Measurements from ENCODE around the gene RAP1GAP2. TPM values are rescaled to one million over a fixed set of nuclear protein-coding genes. Genes with fewer than 3 reads are reported as not detected.
A peak's percentile ranks its signal among the peaks of the same experiment; 100 is the strongest.

The RAP1GAP2 gene
- total and polyA plus RNA-seq, 10 donors: 1.2 to 32.7 (median 14.1) TPM

DNA sequence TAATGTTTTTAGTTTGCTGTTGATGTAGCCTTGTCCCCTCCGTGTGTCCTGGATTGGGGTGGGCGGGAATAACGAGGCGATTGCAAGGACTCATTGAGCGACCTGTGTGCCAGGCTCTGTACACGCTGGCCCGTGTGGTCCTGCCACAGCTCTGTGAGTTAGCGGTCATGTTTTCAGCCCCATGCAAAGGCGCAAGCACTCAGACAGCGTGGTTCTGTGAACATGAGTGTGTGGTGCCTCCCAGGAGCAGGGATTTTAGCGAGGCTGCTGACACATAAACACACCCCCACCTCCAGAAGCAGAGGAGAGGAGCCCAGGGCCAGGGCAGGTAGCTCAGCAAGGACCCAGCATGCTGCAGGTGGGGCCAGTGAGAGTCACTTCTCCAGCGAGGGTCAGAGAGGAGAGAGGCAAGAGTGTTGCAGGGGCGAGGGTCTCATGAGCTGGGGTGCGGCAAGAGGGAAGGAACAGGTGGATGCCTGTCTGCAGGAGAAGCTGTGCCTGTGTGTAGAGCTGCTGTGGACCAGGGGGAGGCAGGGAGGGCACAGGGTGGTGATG lies 151.8 kb downstream of the RAP1GAP2 start:
- DNase-seq: peak; percentile 32
- Histone ChIP-seq H3K36me3 (no peaks in the 10 kb centered on the region), H3K9me3 (no peaks in the 10 kb centered on the region), H3K27me3 (replicated peaks in 1 of 7) (peaks cover 0 to 5% (median 0%) of the 10 kb centered on the region in 7 donors), H3K4me3 (no peak overlapping the region), H3K4me1 (peaks cover 0 to 22% (median 6%) of the 10 kb centered on the region in 6 donors), H3K27ac (no peak overlapping the region)
- TF ChIP-seq POLR2A (IDR thresholded peaks at IDR 0.05) (no peak), POLR2AphosphoS5 (IDR thresholded peaks at IDR 0.05) (no peak)
- TF ChIP-seq, protein P1, sequence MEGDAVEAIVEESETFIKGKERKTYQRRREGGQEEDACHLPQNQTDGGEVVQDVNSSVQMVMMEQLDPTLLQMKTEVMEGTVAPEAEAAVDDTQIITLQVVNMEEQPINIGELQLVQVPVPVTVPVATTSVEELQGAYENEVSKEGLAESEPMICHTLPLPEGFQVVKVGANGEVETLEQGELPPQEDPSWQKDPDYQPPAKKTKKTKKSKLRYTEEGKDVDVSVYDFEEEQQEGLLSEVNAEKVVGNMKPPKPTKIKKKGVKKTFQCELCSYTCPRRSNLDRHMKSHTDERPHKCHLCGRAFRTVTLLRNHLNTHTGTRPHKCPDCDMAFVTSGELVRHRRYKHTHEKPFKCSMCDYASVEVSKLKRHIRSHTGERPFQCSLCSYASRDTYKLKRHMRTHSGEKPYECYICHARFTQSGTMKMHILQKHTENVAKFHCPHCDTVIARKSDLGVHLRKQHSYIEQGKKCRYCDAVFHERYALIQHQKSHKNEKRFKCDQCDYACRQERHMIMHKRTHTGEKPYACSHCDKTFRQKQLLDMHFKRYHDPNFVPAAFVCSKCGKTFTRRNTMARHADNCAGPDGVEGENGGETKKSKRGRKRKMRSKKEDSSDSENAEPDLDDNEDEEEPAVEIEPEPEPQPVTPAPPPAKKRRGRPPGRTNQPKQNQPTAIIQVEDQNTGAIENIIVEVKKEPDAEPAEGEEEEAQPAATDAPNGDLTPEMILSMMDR (IDR thresholded peaks at IDR 0.05 in 8 of 11, conservative IDR thresholded peaks at IDR 0.05 in 3 of 11): no peak
- 83 to 90% (median 86%) methylated on average over 14 of the region's 14 CpGs for WGBS, 5 donors
- intact Hi-C loops (cut with DNase I; ENCODE audit: low total_unique reads): no loop called here

- H3K9me3 ChIP-seq: no peaks in the 10 kb centered on the region
- 63 to 87% (median 71%) methylated on average over 16 to 19 of the region's 19 CpGs for WGBS, 5 donors
- H3K4me3 ChIP-seq: no peak overlapping the region
- peak; percentile 36 for DNase-seq
- intact Hi-C loops (cut with DNase I; ENCODE audit: low total_unique reads): no loop called here
- H3K27me3 ChIP-seq (replicated peaks in 1 of 7): peaks cover 0 to 5% (median 0%) of the 10 kb centered on the region in 7 donors
- H3K36me3 ChIP-seq: no peaks in the 10 kb centered on the region
- H3K27ac ChIP-seq: no peak overlapping the region
- TF ChIP-seq, protein P1 (IDR thresholded peaks at IDR 0.05 in 8 of 11, conservative IDR thresholded peaks at IDR 0.05 in 3 of 11): no peak
- no peak for TF ChIP-seq POLR2A (IDR thresholded peaks at IDR 0.05)
- TF ChIP-seq POLR2AphosphoS5 (IDR thresholded peaks at IDR 0.05): no peak
- peaks cover 0 to 15% (median 4%) of the 10 kb centered on the region in 6 donors for H3K4me1 ChIP-seq
Measured at GRCh38 chr17:2948721-2949468, 152.7 kb downstream of the RAP1GAP2 start.

- peak; percentile 51 for DNase-seq
- WGBS, 5 donors: 68 to 91% (median 89%) methylated on average over 6 to 7 of the region's 7 CpGs
- Histone ChIP-seq H3K27ac (no peak overlapping the region), H3K36me3 (no peaks in the 10 kb centered on the region), H3K9me3 (no peaks in the 10 kb centered on the region), H3K27me3 (replicated peaks in 1 of 7) (peaks cover 0 to 5% (median 0%) of the 10 kb centered on the region in 7 donors), H3K4me3 (no peak overlapping the region), H3K4me1 (peaks cover 0 to 10% (median 1%) of the 10 kb centered on the region in 6 donors)
- intact Hi-C loops (cut with DNase I; ENCODE audit: low total_unique reads): no loop called here
- TF ChIP-seq, protein P1 (IDR thresholded peaks at IDR 0.05 in 8 of 11, conservative IDR thresholded peaks at IDR 0.05 in 3 of 11): no peak
Measured at GRCh38 chr17:2949469-2950044, 153.3 kb downstream of the RAP1GAP2 start.

GRCh38 chr17:2950846-2951245 lies 154.6 kb downstream of the RAP1GAP2 start:
- TF ChIP-seq, protein P1 (IDR thresholded peaks at IDR 0.05 in 8 of 11, conservative IDR thresholded peaks at IDR 0.05 in 3 of 11): no peak
- no peak for TF ChIP-seq POLR2AphosphoS5 (IDR thresholded peaks at IDR 0.05)
- no peak for TF ChIP-seq POLR2A (IDR thresholded peaks at IDR 0.05)
- H3K4me3 ChIP-seq: no peak overlapping the region
- H3K27me3 ChIP-seq (replicated peaks in 1 of 7): peaks cover 0 to 5% (median 0%) of the 10 kb centered on the region in 7 donors
- 85 to 94% (median 90%) methylated on average over 10 of the region's 10 CpGs for WGBS, 5 donors
- no peaks in the 10 kb centered on the region for H3K36me3 ChIP-seq
- no peaks in the 10 kb centered on the region for H3K9me3 ChIP-seq
- H3K27ac ChIP-seq: no peak overlapping the region
- peaks cover 0 to 11% (median 6%) of the 10 kb centered on the region in 6 donors for H3K4me1 ChIP-seq
- DNase-seq: peak; percentile 46
- intact Hi-C loops (cut with DNase I; ENCODE audit: low total_unique reads): no loop called here

Data from spleen (tissue), 11 donors.